Measurements from ENCODE around the gene PTHLH.

The PTHLH gene

GRCh38 chr12:27972721-27973120 lies at the start of gene PTHLH:
Gene PTHLH (minus strand): TSS chr12:27972733. CDS start chr12:27969494, 3,239 bp downstream.
- H3K4me3 ChIP-seq (replicated peaks; ENCODE audit: low read depth, low read length), result no peak within 1 kb of the TSS
- DNase-seq (ENCODE audit: low read depth), result no peak

GRCh38 chr12:28021704-28022103 lies 49.2 kb upstream of the PTHLH start:
- H3K4me3 ChIP-seq (replicated peaks; ENCODE audit: low read depth, low read length), result no peak overlapping the region
- TF ChIP-seq CTCF (IDR thresholded peaks at IDR 0.05; ENCODE audit: low read length, missing control alignments), result no peak
- no peak for DNase-seq (ENCODE audit: low read depth)

More at GRCh38 chr12:27972721-27973120, at the start of gene PTHLH:
- no peak for TF ChIP-seq CTCF (IDR thresholded peaks at IDR 0.05; ENCODE audit: low read length, missing control alignments)

- DNase-seq (ENCODE audit: low read depth), result no peak
- no peak for TF ChIP-seq CTCF (IDR thresholded peaks at IDR 0.05; ENCODE audit: low read length, missing control alignments)
These were observed 45.3 kb upstream of the PTHLH start for GRCh38 chr12:28017873-28018255.

GRCh38 chr12:28017126-28017872 lies 44.8 kb upstream of the PTHLH start:
- H3K4me3 ChIP-seq (replicated peaks; ENCODE audit: low read depth, low read length), result no peak overlapping the region
- TF ChIP-seq CTCF (IDR thresholded peaks at IDR 0.05; ENCODE audit: low read length, missing control alignments), result no peak
- DNase-seq (ENCODE audit: low read depth), result no peak

More at GRCh38 chr12:28017873-28018255, 45.3 kb upstream of the PTHLH start:
- no peak overlapping the region for H3K4me3 ChIP-seq (replicated peaks; ENCODE audit: low read depth, low read length)

- no peak for TF ChIP-seq CTCF (IDR thresholded peaks at IDR 0.05; ENCODE audit: low read length, missing control alignments)
- H3K4me3 ChIP-seq (replicated peaks; ENCODE audit: low read depth, low read length), result no peak overlapping the region
- no peak for DNase-seq (ENCODE audit: low read depth)
These were observed 42.6 kb upstream of the PTHLH start for GRCh38 chr12:28015165-28015564.

- TF ChIP-seq CTCF (IDR thresholded peaks at IDR 0.05; ENCODE audit: low read length, missing control alignments), result no peak
- DNase-seq (ENCODE audit: low read depth), result no peak
- no peak overlapping the region for H3K4me3 ChIP-seq (replicated peaks; ENCODE audit: low read depth, low read length)
These were observed 41.7 kb upstream of the PTHLH start for GRCh38 chr12:28014196-28014595.

Measured in fibroblast of pulmonary artery (primary cell).